ENCODE data around the gene PABPC4L.

GRCh38 chr4:134251322-134251721 lies 49.7 kb upstream of the PABPC4L start:
- no peak for TF ChIP-seq TAF1 (IDR thresholded peaks at IDR 0.05; ENCODE audit: borderline replicate concordance, low read depth, low read length)
- TF ChIP-seq POLR2A (IDR thresholded peaks at IDR 0.05; ENCODE audit: low read depth, low read length): no peak

All from GM12892 (cell line).